H54 (cell line): Measurements from ENCODE around the gene LSM2.
"Not testable (repeated sequence)": the region's sequence is repeated elsewhere in the genome, so short reads cannot be mapped to it uniquely, and the experiment has no call there.

Source experiments
- DNase-seq: peaks from one replicate; pipeline ENCODE4 v3.0.0; 2011; ENCODE audit warnings: low spot score, mixed read lengths; ENCODE audit not compliant: insufficient read length
- FAIRE-seq: peaks from 3 replicates; lab custom pipeline; 2011; peaks lifted over from hg19 to GRCh38; lab: Jason Lieb, UNC
- POLR2A ChIP-seq: IDR thresholded peaks from 2 replicates; pipeline ENCODE4 v1.6.1; 2011; ENCODE audit warnings: low read depth, mild to moderate bottlenecking, low read length

LSM2 gene

DNA sequence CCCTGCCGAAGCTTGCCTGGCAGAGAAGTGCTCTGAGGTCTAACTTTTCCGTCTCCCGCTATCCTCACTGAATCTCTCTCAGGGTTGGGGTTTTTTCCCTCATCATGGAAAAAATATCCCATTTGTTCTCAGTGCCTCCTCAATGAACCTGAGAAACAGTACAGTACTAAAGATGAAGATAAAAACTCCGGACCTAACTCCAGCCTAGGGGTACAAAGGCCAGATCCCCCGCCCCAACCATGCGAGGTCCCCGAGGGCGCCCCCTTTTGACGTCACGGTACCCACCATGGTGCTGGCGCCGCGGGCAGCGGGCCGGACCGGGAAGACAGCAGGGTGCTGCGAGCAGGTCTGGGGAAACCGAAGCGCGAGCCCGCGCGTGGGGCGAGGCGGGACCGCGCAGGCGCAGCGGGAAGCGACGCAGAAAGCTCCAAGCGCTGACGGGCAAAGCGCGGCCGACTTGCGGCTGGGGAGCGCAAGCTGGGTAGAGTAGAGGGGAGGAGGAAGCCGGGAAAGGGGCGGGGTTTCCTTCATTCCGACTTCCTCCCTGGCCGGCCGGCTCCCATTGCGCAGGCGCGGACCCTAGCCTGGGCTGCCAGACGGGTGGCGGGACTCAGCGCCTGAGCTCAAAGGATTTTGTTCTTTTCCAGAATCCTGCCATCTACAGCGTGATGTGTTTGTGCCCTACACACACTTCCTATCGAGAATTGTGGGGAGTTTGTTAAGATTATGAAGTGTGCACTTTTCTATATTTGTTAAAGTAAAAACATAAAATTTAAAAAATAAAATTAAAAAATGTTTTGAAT is at the start of gene LSM2:
Gene LSM2 (minus strand): TSS at position 497 of the 803 bp plus-strand sequence. CDS start 209 bp downstream, at position 288.
- peak; percentile 95 for DNase-seq
- TF ChIP-seq POLR2A = peak; percentile 77
- FAIRE-seq = peak; percentile 86

- not testable (repeated sequence) for FAIRE-seq, DNase-seq
Observed at GRCh38 chr6:31851980-31852718, 45.4 kb upstream of the LSM2 start.

- FAIRE-seq = no peak
- no peak for TF ChIP-seq POLR2A
Observed at GRCh38 chr6:31851485-31851832, 44.7 kb upstream of the LSM2 start.

DNA sequence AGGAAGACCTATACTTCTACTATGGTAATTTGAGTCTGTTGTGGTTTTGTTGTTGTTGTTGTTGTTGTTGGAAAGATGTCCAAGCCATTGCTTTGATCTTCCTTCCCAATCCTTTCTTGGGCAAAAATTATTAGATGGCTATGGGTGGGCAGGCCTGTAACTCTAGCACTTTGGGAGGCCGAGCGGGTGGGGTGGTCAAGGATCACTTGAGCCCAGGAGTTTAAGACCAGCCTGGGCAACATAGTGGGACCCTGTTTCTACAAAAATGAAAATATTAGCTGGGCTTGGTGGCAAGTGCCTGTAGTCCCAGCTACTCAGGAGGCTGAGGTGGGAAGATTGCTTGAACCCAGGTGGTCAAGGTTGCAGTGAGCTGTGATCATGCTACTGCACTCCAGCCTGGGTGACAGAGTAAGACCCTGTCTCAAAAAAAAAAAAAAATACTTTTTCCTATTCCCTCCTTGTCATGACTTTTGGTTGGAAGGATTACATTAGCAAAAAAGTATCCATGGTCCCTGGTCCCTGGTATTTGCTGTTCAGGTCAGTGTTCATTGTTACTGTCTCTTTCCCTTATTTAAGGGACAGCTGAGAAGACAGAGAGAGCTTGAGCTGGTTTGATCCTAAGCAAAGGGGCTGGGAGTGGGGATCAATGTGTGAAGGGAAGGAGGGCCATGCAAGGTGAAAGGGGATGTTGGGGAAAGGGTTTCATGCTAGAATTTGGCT is 44.2 kb upstream of the LSM2 start:
- FAIRE-seq (no peak), DNase-seq (no peak)
- TF ChIP-seq POLR2A = no peak

More at GRCh38 chr6:31851485-31851832, 44.7 kb upstream of the LSM2 start:
- no peak for DNase-seq

GRCh38 chr6:31847276-31847978 is 40.7 kb upstream of the LSM2 start:
- TF ChIP-seq POLR2A = no peak
- DNase-seq (no peak), FAIRE-seq (no peak)

DNA sequence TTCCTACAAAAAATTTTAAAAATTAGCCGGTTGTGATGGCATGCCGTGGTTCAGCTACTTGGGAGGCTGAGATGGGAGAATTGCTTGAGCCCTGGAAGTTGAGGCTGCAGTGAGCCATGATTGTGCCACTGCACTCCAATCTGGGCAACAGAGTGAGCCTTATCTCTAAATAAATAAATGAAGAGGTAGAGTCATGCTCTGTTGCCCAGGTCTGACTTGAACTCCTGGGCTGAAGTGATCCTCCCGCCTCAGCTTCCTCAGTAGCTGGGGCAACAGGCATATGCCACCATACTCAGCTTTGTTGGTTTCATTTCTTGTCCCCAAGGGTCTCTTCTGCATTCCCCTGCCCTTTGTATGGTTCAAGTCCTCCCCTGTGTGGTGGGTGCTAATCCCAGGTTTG is 37.7 kb upstream of the LSM2 start:
- TF ChIP-seq POLR2A = no peak
- FAIRE-seq = no peak

GRCh38 chr6:31842053-31842452 is 35.3 kb upstream of the LSM2 start:
- TF ChIP-seq POLR2A = no peak
- FAIRE-seq = no peak
- no peak for DNase-seq

More for the DNA sequence above, 37.7 kb upstream of the LSM2 start:
- no peak for DNase-seq

DNA sequence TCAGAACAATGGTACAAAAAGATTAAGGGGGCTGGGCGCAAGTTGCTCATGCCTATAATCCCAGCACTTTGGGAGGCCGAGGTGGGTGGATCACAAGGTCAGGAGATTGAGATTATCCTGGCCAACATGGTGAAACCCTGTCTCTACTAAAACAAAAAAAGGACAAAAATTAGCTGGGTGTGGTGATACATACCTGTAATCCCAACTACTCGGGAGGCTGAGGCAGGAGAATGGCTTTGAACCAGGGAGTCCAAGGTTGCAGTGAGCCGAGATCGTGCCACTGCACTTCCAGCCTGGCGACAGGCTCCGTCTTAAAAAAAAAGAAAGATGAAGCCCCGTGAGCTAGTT is 33.0 kb upstream of the LSM2 start:
- not testable (repeated sequence) for DNase-seq, FAIRE-seq

DNA sequence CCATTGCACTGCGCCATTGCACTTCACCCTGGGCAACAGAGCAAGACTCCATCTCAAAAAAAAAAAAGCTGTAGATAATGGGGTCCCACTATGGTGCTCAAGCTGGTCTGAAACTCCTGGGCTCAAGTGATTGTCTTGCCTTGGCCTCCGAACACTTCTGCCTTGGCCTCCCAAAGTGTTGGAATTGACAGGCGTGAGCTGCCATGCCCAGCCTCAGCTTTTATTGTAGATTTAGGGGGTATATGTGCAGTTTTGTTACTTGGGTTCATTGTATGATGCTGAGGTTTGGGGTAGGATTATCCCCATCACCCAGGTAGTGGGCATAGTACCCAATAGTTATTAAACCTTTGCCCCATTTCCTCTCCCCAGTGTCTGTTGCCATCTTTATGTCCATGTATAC is 32.2 kb upstream of the LSM2 start:
- DNase-seq = no peak
- no peak for FAIRE-seq
- TF ChIP-seq POLR2A = no peak

DNA sequence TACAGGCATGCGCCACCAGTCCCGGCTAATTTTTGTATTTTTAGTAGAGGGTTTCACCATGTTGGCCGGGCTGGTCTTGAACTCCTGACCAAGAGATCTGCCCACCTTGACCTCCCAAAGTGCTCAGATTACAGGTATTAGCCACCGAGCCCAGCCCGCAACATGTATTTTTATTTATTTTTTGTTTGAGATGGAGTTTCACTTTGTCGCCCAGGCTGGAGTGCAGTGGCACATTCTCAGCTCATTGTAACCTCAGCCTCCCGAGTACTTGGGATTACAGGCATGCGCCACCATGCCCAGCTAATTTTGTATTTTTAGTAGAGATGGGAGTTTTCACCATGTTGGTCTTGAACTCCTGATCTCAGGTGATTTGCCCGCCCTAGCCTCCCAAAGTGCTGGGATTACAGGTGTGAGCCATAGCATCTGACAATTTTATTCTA is 31.4 kb upstream of the LSM2 start:
- not testable (repeated sequence) for DNase-seq, FAIRE-seq

- DNase-seq (no peak), FAIRE-seq (no peak)
- TF ChIP-seq POLR2A = no peak
Observed at GRCh38 chr6:31837369-31838113, 30.8 kb upstream of the LSM2 start.

DNA sequence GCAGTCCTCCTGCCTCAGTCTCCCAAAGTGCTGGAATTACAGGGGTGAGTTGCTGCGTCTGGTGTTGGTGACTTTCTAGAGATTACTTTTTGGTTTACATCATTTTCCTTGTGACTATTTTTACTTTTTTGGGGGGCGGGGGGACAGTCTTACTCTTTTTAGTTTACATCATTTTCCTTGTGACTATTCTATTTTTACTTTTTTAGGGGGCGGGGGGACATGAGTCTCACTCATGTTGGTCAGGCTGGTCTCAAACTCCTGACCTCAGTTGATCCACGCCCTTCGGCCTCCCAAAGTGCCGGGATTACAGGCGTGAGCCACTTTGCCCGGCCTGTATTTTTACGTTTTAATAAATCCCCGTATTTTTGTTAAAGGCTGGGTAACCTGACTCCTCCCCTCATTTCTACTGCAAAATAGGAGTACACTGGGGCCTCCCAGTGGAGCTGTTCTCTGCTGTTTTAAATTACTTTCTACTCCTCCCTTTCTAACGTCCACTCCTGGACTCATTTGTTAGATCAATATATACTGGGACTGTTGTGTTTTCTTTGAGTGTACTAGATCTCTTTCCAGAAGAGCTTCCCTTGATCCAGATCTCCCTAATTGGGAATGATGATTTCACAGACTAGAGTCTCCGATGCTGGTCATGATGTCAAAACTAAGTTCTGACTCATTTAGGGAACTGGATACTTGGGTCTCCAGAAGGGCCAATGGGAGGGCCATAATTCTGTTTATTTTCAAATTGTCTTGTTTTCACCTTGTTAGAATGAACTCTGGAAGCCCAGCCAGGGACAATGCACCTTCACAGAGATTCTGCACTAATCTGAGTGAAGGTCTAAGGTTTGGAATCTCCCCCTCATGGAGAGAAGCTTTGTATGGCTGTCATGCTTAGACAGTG is 30.0 kb upstream of the LSM2 start:
- DNase-seq (no peak), FAIRE-seq (no peak)

DNA sequence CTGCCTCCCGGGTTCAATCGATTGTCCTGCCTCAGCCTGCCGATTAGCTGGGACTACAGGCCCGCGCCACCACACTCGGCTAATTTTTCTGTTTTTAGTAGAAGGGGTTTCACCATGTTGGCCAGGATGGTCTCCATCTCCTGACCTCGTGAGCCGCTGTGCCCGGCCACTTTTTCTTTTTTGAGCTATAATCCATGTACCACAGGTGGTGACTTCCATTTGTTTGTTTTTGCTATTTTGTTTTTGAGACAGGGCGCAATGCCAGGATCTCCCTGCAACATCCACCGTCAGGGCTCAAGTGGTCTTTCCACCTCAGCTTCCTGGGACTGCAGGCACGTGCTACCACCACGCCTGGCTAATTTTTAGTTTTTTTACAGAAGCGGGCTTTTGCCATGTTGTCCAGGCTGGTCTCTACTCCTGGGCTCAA is 29.3 kb upstream of the LSM2 start:
- no peak for DNase-seq
- no peak for TF ChIP-seq POLR2A
- no peak for FAIRE-seq

More for the DNA sequence above, 30.0 kb upstream of the LSM2 start:
- TF ChIP-seq POLR2A = no peak
